Measurements from ENCODE around the gene PITHD1.
"Not testable (repeated sequence)": the region's sequence is repeated elsewhere in the genome, so short reads cannot be mapped to it uniquely, and the experiment has no call there.

PITHD1 gene

GRCh38 chr1:23774174-23774880 is 3.9 kb upstream of the PITHD1 start:
- DNase-seq (ENCODE audit: low spot score), result no peak

- no peak for DNase-seq (ENCODE audit: low spot score)
Observed at GRCh38 chr1:23776217-23776616, 2.0 kb upstream of the PITHD1 start.

DNA sequence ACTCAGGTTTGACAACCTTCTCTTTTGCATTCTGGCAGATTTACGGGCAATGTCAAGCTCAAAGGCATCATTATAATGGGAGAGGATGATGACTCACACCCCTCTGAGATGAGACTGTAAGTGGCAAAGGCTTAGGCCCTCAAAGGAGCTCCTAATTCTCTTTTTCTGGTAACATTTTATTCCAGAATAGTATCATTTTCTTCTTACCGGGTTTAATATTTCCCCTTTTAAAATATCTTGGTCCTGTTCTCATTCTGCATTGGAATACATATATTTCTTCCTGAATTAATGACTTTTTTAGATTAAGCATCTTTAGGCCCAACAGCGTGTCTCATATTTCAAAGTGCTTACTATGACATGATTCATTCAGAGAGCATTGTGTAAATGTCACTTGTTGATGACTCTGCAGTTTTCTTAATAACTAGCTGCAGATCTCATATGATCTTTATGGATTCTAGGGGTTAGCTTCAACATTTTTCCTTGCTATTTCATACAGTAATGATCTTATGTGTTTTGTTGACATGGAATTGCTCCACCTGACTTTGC is 1.7 kb downstream of the PITHD1 start:
- DNase-seq (ENCODE audit: low spot score), result no peak

- not testable (repeated sequence) for DNase-seq (ENCODE audit: low spot score)
Observed at GRCh38 chr1:23783141-23783540, 4.9 kb downstream of the PITHD1 start.

GRCh38 chr1:23784846-23785245 is 6.6 kb downstream of the PITHD1 start:
- no peak for DNase-seq (ENCODE audit: low spot score)

GRCh38 chr1:23787701-23788100 is 9.5 kb downstream of the PITHD1 start:
- no peak for DNase-seq (ENCODE audit: low spot score)

DNA sequence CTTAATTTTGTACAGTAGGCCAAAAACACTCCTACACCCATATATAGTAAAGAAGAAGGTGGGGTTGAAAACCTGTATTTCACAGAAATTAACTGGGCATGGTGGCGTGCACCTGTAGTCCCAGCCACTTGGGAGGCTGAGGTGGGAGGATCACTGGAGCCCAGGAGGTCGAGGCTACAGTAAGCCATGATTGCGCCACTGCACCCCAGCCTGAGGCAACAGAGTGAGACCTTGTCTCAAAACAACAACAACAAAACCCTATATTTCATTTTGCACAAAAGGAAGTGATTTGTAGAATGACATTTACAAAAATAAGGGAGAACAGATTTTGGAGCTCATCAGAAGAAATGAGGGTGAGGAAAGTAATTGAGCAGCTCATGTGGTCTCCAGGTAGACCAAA is 10.5 kb downstream of the PITHD1 start:
- DNase-seq (ENCODE audit: low spot score), result no peak

DNA sequence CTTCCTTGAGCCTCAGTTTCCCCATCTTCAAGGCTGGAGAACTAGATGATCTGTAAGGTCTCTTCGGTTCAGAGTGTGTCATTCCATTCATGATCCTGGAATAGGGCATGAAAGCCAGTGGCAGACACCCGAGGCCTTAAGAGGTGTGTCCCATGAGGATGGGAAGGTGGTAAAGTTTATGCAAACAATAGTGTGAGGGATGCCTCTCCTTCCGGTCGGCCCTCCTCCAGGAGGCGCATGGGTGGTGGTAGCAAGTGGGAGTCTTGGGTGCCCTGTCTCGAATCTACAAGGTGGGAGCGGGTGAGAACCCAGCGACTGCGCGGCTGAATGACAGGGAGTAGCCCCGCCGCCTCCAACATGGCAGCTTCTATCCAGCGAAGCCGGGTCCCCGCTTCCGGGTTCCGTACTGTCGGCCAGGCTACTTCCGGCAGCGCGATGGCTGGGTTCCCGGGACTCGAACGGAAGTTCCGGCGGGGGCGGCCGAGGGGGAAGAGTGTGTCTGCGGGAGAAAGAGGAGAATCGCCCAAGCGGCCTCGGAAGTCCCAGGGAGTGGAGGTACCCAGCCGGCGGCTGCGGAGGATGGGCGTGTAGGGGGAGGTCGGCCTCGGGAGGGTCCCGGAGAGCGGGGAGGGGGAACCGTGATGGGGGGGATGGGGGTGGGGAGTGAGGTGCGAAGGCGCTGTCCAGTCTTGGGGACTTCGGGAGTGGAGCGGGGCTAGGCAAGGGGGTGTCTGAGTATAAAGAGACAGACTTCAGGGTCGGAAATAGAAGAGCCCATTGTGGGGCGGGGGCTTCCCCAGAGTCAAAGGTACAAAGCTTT is 12.7 kb downstream of the PITHD1 start, which contains the start of gene LYPLA2:
Gene LYPLA2, plus strand, starts transcription at position 450 of the 820 bp plus-strand sequence. CDS start 1,538 bp downstream, outside the sequence.
- peak; percentile 91 for DNase-seq (ENCODE audit: low spot score)

DNA sequence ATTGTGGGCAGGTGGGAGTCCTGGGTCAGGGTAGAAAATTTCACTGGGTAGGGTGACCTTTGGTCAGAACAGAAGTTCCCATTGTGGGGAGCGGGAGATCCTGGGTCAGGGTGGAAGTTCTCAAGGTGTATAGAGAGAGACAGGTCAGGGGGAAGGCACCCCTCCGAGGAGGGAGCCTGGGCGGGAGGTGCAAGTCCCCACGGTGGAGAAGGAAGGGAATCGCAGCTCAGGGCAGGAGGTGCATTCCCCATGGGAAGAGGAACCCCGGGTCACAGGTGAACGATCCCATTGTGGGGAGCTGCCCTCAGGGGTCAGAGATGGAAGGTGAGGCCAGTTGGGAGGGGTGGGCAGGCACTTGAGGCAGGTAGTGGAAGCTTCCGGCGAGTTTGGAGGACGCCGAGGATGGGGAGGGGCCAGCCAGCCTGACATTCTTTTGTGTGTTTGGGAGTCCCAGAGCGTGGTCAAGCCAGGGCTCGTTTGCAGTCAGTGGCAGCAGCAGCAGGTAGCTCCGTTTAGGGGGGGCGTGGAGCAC is 13.4 kb downstream of the PITHD1 start:
- DNase-seq (ENCODE audit: low spot score), result no peak

DNA sequence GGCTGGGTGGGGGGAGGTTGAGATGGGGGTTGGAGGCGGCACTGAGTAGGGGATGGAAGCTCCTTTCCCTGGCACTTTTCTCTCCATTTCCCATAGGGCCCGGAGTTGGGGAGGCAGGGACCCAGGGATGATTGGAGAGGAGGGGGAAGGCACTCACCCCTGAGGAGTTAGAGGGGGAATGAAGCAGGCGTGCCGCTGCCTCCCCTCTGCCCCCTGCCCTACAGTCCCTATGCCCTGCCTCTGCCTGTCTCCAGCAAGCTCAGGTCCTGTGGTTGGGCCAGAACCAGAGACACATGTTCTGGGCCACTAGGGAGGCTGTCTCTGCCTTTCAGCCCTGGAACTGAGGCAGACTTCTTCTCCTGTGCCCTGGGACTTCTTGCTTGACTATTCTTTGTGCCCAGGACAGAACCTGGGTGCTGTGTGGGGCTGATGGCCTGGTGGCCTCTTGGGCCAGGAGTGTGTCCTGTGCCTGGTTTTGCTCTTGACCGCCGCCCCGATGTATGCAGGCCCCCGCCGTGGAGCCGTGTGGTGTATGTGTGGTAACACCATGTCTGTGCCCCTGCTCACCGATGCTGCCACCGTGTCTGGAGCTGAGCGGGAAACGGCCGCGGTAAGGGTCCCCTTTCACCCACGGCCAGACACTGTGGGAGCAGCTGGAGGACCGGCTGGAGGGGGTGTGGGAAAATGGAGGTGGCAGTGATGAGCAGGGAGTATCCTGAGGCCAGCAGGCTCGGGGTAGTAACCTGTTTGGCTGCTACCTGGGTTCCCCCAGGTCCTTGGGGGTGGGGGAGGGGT is 14.1 kb downstream of the PITHD1 start:
- no peak for DNase-seq (ENCODE audit: low spot score)

GRCh38 chr1:23793018-23793781 is 15.0 kb downstream of the PITHD1 start:
- DNase-seq (ENCODE audit: low spot score), result no peak

GRCh38 chr1:23793861-23794731 is 15.9 kb downstream of the PITHD1 start:
- DNase-seq (ENCODE audit: low spot score), result no peak

DNA sequence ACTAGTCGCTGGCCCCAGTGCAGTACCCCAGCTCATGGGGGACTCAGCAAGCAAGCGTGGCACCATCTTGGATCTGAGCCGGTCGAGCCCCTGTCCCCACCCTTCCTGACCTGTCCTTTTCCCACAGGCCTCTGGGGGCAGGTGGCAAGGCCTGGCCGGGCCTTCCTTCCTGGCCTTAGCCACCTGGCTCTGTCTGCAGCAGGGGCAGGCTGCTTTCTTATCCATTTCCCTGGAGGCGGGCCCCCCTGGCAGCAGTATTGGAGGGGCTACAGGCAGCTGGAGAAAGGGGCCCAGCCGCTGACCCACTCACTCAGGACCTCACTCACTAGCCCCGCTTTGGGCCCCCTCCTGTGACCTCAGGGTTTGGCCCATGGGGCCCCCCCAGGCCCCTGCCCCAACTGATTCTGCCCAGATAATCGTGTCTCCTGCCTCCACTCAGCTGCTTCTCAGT is 16.5 kb downstream of the PITHD1 start:
- not testable (repeated sequence) for DNase-seq (ENCODE audit: low spot score)

DNA sequence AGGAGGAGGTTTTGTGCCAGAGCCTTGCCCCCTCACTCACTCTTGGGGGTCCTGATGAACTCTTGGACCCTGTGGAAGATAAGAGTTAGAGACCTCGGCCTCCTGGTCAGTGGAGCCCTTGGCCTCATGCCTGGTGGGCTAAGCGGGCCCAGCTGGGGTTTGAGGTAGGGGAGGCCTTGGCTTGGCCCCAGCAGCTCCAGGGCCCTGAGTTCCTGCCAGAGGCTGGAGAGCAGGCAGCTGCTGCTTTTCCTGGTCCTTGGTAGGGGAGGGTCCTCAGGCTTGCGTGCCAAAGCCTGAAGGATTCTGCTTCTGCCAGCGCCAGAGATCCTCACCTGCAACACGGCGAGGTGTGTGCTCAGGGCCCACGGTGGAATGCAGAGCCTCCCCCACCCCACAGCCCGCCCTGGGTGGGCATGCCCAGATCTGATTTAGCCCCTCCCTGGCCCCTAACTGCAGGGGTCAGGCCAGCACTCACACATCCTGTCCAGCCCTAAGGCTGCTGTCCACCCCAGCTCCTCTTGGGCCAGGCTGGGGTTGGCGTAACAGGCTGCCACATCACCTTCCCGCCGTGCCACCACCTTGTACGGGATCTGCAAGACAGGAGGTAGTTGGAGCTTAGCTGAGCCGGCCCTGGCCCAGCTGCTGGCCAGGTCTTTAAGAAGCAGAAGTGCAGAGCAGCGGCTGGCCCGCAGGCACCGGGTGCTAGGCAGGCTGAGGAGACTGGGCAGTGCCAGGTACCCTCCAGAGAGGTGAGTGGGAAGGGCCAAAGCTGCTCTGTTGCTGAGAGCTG is 17.7 kb downstream of the PITHD1 start:
- no peak for DNase-seq (ENCODE audit: low spot score)

DNA sequence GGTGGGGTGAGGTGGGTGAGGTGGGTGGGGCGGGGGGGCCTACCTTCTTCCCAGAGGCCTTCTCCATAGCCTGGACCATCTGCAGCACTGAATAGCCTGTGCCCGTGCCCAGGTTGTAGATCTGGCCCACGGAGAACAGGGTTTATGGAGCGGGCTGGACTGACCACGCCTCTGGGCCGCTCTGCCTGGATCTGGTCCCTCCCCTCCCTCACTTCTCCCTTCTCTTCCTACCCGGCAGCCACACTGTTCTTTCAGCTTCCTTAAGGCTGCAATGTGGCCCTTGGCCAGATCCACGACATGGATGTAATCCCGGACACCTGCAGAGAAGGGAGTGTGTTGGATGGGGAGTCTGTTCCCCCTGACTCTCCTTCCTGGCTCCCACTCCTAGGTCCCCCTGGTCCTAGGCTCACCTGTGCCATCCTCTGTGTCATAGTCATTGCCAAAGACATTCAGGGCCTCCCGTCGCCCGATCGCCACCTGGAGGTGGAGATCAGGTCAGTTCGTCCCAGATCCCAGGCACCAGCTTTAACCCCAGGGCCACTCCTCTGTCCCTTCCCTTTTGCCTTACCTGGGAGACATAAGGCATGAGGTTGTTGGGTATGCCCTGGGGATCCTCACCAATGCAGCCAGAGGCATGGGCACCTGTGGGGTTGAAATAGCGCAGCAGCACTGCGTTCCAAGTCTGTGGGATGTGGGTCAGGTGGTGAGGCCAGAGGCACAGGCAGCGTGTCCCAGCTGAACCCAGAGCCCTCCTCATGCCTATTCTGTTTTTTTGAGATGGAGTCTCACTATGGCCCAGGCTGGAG is 18.5 kb downstream of the PITHD1 start:
- no peak for DNase-seq (ENCODE audit: low spot score)

- DNase-seq (ENCODE audit: low spot score), result no peak
Observed at GRCh38 chr1:23797478-23798448, 19.5 kb downstream of the PITHD1 start.

- DNase-seq (ENCODE audit: low spot score), result no peak
Observed at GRCh38 chr1:23798662-23799142, 20.5 kb downstream of the PITHD1 start.

All from pons (tissue), 1 donor.